ENCODE measurements around the gene NPEPL1.
A peak's percentile ranks its signal among the peaks of the same experiment; 100 is the strongest.

The NPEPL1 gene

DNA sequence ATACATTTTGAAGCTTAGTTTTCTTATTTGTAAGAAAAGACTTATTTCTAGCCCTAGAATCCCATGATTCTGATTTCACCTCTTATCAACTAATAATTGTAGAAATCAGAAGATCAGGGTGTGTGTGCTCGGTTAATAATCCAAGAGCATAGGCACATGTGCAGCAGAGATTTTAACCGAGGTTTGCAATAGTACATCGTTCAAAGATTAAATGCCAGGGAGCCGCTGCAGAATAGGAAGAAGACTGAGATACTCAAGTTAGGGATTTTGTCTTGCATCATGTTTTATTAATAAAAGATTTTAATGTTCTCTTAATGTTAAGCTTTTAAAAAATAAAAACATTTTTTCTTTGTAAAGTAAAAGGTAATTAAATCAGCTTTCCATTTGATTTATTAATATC lies 34.6 kb upstream of the NPEPL1 start:
- DNase-seq: no peak

DNA sequence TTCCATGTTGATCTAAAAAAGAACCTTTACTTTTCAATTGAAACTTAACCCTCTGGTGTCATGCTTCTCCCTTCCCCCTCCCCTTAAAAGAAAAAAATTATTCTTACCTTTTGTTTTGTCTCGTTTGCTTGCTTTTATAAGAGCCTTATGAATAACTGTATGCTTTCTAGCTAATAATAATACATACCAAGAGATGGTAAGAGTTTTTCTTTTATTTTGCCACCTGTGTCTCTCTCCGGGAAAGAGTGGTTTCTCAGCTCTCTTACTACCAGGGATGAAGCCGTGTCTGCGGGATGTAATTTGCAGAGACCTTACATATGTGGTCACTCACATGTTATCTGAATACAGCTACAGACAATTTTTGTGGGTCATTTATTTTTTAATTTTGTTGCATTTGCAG lies 33.8 kb upstream of the NPEPL1 start:
- DNase-seq: no peak

DNA sequence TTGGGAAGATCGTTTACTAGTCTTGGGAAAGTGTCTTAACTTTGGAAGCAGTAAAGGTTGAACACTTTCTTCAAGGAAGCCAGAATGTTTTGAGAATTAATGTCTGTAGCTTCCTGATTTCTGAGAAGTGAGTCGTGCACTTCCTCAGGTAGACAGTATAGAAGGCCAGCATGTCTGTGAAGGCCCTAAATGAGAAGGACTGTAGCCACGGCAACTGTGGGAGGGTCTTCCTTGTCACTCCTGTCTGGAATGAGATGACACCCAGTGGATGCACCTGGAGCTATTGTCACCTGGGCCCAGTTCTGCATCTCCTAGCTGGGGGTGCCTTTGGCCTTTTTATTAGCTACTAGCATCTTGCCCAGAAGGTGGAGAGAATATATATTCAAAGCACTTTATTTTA lies 32.8 kb upstream of the NPEPL1 start:
- DNase-seq: no peak

DNA sequence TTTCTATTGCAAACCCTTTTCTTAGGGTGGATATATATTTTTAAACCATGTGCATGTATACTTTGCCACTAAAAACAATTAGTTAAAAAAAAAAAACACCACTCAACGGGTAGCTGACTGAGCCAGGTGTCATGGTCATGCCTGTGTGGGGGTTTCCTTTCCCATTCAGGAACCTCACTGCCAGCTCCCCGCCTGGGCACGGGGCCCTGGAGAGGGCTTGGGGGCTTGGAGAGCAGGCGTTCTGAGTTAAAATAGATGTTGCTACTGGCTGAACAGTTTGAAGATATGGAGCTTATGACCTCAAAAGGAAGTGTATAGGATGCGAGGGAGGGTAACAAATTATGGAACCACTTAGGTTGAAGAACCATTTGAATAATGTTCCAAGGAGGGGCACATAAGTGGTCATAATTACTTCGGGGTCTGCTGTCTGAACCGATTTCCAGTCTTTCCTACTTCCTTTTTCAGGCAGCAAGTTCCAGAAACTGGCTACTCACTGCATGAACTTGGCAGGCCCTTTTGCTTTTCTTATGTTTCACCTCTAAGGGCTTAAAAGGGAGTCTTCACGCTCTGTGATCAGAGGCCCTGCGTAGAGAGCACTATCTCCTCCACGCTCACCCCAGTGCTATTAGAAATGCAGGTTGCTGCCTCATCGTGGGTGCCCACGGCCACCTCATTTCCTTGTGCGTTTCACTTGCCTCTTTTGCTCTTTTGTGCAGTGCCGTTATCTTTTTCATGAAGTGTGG lies 31.6 kb upstream of the NPEPL1 start:
- peak in 1 of 2 donors; percentile 17 for DNase-seq

DNA sequence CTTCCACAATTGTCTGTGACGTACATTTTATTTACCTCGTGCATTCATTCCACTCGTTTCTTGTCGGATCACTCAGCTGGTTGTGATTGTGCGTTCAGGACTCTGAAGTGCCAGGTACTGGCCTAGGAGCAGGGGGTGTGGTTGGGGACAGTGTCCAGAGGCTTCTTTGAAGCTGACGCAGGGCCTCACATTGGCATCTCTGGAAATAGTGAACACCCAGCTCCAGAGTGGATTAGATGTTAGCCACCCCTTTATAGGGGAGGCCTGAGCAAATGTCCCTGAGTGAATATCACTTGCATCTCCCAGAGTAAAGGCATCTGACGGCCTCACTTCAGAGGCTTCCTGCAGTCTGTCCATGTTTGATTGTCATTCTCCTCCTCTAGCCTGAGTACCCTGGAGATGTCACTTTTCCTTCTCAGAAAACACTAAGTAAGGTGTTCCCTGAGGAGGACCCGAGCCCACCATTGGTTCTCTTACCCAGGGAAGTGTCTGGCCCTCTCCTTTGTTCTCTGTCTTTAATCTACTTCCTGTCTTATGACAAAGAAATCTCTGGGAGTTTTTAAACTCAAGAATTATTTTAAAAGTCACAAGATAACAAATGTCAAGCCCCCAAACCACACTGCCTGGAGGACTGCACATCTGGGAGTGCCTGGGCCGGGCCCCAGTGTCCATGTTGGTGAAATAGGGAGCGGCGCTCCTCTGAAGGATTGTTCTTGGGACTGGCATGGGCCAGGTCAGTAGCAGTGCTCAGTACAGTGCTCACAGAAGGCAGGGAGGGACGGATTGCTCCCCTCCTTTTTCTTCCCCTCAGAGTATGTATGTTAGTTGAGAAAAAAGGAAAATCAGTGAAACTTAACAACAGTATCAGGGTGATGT lies 30.8 kb upstream of the NPEPL1 start:
- DNase-seq: no peak

DNA sequence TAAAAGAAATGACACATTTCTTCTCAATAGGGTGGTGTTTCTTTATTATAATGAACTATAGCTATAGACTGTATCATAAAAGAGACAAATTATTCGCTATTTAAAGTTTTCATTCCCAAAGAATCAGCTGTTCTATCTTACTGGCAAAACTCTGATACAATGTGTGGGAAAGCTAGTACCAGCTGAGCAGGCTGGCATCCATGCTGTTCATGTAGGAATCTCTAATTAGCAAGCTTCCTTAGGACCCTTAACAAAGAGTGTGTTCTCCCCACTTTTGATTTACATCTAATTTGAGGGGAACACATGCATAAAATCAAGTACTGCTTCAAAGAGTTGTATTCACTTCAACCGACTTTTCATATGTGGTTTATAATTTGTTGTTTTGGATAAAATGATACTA lies 28.3 kb upstream of the NPEPL1 start:
- no peak for DNase-seq

DNA sequence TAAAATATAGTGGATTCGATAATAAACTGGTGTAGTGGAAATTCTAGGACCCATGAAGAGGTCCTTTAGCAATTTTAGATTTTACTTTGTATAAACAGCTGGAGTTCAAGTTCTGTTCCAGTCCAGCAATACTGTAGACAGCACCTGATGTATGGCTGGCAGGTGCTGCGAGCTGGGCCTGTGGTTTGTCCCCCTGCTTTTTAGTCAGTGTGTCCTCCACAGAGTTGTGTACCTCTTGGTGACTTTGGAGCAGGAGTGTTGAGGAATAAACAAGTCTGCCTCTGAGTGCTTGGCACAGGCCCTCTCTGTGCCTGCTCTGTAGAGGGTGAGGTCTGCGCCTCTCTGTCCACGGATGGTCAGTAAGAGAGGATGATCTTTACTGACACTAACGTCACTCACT lies 27.7 kb upstream of the NPEPL1 start:
- DNase-seq: no peak

DNA sequence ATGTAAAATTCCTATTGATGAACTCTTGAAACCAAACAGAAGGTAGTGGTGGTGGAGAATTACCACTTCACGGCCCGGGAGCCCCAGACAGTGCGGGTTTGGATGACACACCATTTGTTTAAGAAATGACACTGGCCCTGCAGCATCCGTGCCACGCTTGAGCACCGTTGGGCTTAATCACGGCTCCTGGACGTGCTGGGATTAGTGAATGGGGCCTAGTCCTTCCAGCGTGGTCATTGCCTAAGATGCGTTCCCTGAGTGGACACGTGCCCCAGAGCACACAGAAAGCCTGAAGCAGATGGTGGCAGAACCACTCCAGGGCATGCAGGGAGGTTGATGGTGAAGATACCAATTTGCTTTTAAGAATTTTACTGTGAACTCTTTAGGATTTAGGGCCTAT lies 27.0 kb upstream of the NPEPL1 start:
- no peak for DNase-seq

DNA sequence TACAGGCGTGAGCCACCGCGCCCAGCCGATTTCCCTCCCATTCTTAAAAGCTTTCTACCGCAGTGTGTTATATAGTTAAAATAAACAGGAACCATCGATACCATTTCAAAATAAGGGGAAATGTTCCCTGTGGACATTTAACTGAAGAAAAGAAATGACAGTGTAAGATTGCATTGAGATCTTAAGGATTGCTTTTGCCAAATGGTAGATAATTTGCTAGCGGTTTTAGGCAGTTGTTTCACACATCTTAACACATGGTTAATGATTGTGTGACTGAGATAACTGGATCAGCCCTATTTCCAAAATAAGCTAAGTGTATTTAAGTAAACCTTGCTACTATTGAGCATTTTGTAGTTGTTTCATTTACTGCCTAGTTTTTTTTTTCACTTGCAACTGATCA lies 25.9 kb upstream of the NPEPL1 start:
- no peak for DNase-seq

DNA sequence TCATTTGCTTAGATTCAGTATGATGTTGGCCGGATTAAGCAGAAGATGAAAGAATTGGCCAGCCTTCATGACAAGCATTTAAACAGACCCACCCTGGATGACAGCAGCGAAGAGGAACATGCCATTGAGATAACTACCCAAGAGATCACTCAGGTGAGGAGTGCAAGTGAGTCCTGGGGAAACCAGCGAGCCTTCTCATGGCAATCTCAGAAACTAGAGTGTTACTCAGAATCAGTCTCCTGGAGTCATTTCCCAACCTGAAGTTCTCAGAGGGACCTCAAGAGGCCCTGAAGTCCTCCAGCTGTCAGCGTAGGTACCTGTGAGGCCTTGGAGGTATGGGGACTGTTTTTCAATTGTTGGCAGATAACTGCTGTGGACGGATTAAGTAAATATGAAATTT lies 24.6 kb upstream of the NPEPL1 start:
- DNase-seq: no peak

DNA sequence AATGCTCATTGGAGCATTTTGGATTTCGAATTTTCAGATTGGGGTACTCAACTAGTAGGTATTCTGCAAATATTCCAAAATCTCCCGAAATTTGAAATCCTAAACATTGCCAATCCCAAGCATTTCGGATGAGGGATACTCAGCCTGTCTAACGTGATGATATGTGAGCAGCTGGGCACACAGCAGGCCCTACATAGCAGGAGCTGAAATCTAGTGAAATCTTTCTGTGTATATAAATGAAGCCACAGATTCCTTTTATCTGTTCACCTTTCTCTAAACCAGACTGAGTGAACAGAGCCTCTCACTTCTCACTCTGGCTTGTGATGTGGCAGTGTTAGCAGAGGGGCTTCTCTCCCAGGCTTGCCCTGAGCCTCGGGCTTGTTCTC lies 23.7 kb upstream of the NPEPL1 start:
- no peak for DNase-seq

DNA sequence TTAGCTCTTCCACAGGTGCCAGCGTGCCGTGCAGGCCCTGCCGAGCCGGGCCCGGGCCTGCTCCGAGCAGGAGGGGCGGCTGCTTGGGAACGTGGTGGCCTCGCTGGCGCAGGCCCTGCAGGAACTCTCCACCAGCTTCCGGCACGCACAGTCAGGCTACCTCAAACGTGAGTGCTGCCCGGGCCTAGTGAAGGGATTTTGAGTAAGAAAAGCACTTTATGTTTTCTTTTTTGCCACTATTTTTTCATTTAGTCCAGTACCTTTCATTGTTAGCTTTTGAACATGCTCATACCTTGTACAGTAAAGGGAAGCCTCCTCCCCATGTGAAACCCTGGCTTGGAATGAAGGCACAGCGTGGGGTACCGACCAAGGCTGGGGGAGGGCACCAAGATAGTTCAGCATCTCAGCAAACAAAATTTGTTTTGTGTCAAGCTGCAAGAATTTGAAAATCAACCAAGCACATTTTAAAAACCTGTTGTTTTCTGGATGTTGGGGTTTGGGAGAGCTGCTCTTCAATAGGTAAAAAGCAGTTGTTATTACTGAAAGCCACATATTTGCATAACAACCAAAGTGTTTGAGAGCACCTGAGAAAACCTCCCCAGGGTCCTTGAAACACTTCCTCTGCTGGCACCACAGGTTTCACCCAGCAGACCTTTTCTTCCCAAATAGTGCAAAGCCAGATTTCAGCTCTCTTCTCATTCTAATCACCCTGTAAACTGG lies 23.2 kb upstream of the NPEPL1 start:
- no peak for DNase-seq

DNA sequence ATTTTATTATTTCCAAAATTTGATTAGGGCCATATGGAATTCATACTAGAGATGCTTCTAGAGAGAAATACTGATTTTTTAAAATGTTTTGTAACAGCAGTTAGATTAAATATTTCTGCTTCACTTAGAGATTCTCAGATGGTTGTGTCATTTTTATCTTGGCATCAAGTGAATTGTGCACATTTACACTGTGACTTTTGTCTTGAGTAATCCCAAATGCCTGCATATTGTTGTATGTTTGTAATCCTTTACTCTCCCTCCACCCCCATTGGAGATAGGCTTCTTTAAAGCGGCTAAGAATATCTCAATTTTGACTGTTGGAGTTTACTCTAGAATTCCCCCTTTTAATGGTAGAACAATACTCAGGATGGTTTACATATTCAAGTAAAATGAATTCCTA lies 22.5 kb upstream of the NPEPL1 start:
- DNase-seq: no peak

DNA sequence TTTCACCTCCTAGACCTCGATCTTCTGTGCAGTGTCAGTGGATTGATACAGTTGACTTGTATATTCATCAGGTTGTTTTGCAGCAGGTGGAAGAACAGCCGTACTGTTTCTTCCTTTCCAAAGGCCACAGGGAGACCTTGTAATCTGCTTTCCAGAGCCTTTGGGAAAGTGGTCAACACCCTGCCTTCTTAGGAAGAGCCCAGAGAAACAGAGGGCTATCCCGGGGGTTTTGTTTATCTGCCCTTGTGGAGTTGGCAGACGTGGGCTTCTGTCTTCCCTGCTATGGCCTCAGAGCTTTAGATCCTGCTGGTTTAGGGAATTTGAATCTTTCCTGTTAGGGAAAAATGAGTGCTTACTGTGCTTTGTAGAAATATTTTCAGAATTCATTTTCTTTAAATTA lies 21.9 kb upstream of the NPEPL1 start:
- DNase-seq: no peak

DNA sequence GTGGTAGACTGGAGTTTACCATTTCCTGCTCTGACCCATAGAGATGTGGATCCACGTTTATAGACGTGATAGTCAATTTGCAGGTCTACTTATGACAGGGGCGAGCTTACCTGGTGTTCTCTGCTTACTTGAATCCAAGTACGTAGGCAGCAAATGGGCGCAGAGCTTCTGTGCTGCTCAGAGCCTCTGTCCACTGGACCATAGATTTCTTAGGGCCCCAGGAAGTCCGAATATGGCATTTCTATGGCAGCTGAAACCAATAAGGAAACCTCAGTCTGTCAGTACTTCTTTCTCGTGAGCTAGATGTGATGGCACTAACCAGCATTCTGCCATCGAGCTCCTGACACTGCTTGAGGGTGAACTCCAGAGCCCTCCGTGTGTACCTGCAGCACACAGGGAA lies 19.5 kb upstream of the NPEPL1 start:
- no peak for DNase-seq

DNA sequence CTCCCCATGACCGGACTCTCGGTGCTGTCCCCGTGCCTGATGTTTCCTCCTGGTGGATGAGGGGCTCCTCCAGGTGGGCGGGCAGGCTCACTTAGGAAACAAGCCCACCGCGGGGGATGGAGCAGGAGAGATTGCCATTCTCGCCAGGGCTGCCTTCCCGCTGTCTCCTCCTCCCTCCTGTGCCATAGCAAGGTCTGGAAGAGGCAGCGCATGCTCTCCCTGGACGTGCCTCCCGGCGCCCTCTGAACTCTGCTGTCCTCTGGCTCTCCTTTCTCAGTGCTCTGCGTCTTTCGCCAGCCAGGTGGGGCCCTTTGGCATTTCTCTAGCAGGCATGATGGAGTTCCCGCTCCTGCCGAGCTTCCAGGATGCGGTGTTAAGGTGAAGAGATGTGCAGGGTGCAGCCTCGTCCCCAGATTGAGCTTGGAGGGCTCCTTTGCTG lies 17.4 kb upstream of the NPEPL1 start:
- DNase-seq: no peak

DNA sequence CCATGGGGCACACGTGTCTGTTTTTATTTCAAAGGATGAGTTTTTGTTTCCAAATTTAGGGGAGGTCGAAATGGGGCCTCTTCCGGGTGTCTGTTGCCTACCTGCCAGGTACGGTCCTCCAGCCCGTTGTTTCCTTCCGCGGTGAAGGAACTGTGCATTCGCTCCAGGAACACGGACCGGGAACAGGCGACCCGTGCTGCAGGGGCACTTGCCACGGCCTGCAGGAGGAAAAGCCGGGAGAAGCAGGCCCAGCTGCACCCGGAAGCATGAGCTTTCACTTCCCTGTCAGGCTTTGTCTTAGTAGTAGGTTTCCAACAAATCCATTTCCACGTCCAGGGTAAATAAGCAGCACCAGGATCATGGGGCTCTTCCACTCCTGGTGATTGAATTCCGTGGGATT lies 17.0 kb upstream of the NPEPL1 start:
- no peak for DNase-seq

DNA sequence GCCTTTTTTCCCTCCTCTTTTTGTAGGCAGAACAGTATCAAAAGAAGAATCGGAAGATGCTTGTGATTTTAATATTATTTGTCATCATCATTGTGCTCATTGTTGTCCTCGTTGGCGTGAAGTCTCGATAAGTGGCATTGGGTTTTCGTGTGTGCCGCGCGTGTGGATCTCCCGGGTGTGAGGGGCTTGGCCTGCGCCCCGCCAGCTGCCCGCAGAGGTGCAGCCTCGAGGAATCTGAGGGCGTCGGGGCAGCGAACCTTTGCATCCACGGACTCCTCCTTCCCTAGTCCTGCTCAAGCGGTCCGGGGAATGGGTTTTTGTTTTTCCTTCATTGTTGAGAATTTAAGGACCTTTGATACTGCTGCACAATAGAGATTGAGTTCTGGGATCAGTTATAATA lies 16.4 kb upstream of the NPEPL1 start:
- DNase-seq: no peak

DNA sequence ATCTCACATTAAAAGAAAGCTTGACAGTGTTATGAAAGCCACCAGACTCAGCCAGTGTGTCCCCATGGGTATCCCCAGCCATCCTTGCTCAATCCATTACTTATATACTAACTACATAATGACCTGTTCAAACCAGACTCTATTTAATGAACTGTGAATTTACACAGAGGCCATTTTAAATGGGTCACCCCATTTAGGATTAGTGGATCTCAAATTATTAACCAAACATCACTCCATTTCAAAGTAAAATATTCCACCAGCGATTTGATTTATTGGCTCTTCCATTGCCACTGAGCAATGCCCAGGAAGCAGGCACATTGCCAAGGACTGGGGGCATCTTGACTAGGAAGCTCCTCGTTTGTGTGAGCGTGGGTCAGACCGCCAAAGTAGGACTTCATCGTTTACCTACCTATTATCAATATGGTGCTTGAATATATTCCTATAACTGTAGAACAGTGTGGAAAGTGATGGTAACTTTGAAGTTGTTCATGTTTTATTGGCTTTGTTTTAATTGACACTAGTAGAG lies 15.5 kb upstream of the NPEPL1 start:
- DNase-seq: no peak

DNA sequence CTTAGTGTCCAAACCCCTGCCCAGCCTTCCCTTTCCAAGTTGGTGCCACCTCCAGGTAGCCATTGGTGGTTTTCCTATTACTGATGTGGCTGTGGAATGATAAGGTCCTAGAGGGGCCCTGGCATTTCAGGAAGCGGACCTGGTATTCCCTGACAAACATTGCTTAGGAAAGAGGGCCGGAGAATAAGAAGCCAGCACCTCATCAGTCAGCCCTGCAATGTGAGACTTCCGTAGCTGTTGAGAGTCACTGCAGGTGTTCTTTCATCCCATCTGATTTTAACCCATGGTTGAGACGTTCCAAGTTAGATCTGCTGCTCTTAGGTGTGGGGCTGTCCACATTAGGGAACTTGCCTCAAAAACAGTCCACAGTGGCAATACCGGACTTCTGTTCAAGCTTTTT lies 14.8 kb upstream of the NPEPL1 start:
- DNase-seq: no peak

DNA sequence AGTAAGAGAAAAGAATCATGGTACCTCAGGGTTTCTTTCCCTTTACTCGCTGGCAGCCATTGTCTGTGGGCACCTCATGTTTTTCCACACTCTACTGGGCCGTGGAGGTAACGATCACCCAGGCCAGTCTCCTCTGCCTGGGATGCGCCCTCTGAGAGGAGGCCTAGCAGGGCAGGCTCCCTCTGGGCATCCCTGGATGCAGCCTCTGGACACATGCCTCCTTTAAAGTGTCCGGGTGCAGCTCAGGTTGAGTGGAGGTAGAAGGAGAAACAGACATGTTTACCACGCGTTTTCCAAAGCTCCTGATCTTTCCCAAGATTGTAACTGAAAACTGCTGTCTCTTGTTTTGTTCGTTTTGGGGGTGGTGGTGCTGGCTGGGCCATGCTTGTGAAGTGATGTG lies 13.8 kb upstream of the NPEPL1 start:
- no peak for DNase-seq

DNA sequence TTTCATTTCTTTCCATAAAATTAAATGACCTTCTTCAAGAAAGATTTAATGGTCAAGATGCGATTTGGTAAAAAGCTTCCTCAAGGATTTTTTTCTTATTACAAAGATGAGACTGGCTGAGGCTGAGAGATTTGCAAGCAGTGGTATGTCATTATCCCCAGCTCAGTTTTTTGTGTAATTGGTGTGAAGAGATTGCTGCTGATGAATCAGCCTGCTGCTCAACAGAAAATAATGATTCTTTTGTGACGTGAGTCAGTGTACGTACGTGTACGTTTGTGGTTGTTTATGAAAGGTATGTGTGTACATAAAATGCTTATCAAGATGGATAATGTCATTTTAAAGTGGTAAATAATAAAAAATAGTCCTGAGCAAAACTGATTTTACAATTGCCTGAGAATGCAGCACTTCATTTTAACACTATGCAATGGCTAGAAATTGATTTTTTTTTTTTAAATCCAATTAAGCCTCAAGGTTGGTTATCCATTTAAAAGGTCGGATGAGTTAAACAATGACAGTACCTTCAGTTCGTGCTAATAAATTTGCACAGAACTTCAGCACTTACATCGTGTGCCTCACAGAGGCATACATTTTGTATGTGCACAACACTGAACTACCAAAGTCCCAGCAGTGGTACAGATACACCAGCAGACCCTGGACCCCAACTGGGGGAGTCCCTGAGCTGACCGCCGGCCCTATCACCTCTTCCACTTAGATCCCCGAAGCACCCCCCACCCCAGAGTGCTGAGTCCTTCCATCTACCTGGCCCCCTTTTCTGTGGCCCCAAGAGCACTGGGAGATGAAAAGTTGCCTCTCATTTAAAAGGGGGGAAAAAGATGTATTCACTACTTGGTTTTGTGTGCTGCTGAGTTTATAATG lies 9.7 kb upstream of the NPEPL1 start:
- no peak for DNase-seq

DNA sequence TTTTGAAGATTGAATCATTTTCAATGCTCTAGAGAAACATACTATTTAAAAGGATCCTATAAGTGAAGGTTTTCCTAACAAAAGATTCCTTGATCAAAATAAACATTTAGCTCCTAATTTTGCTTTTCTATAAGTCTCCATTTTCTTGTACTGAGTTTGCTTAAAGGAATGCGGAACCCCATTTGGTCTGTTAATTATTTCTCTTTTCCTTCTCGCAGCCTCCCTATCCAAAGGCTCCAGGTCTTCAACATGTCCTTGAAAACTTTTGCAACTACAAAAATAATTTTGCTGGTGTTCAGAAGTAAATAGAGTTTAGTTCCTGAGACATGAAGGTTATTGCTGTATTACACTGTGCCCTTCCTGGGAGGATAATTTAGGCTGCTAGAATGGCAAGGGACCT lies 8.3 kb upstream of the NPEPL1 start:
- no peak for DNase-seq
